Ishikawa (cell line): ENCODE results near the gene SYT7.

Experiments used
- CEBPB ChIP-seq: IDR thresholded peaks from 2 replicates; pipeline ENCODE4 v1.6.1; 2012
- CREB1 ChIP-seq: IDR thresholded peaks from 2 replicates; pipeline ENCODE4 v1.6.1; 2012; ENCODE audit warnings: low read depth
- EGR1 ChIP-seq: IDR thresholded peaks from 2 replicates; pipeline ENCODE4 v1.6.1; 2012
- EP300 ChIP-seq: IDR thresholded peaks from 2 replicates; pipeline ENCODE4 v1.6.1; 2012; ENCODE audit warnings: borderline replicate concordance
- FOXM1 ChIP-seq: IDR thresholded peaks from 2 replicates; pipeline ENCODE4 v1.6.1; 2012; ENCODE audit warnings: low read depth, borderline replicate concordance
- NFIC ChIP-seq: IDR thresholded peaks from 2 replicates; pipeline ENCODE4 v1.6.1; 2012
- RAD21 ChIP-seq: IDR thresholded peaks from 2 replicates; pipeline ENCODE4 v1.6.1; 2012; ENCODE audit warnings: low read depth
- REST ChIP-seq: IDR thresholded peaks from 2 replicates; pipeline ENCODE4 v1.6.1; 2012; ENCODE audit warnings: low read depth, mild to moderate bottlenecking
- TAF1 ChIP-seq: IDR thresholded peaks from 2 replicates; pipeline ENCODE4 v1.6.1; 2012; ENCODE audit warnings: low read depth, mild to moderate bottlenecking
- TCF12 ChIP-seq: IDR thresholded peaks from 2 replicates; pipeline ENCODE4 v1.6.1; 2012; ENCODE audit warnings: low read depth
- TEAD4 ChIP-seq: IDR thresholded peaks from 2 replicates; pipeline ENCODE4 v1.6.1; 2012
- YY1 ChIP-seq: IDR thresholded peaks from 2 replicates; pipeline ENCODE4 v1.6.1; 2012; ENCODE audit warnings: low read depth
- ZBTB7A ChIP-seq: IDR thresholded peaks from 2 replicates; pipeline ENCODE4 v1.6.1; 2012; ENCODE audit warnings: low read depth
- TF ChIP-seq, protein P1 (sequence below): IDR thresholded peaks from 2 replicates; pipeline ENCODE4 v1.6.1; 2012
- TF ChIP-seq, protein P2 (sequence below): IDR thresholded peaks from 2 replicates; pipeline ENCODE4 v1.6.1; 2012

SYT7 gene

DNA sequence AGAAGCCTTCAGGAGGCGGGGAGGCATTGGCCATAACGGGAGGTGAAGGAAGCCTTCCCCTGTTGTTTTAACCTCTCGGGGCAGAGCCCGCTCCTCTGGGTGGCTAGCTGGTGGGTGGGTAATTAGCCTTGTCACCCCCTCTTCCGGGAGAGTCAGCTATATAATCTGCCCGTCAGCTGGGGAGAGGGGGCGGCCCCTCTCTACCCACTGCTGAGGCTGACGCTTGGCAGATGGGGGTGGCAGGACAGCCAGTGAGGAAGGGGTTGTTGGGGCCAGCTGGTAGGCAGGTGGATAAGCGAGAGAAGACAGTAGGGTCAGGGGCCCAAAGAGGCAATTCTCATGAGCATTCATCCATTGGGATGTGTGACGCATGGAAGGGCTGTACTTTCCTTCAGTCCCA, 33.0 kb upstream of the SYT7 start:
- TF ChIP-seq ZBTB7A (no peak), CEBPB (no peak), FOXM1 (no peak), RAD21 (no peak), EGR1 (no peak), REST (no peak), TCF12 (no peak), NFIC (no peak), YY1 (no peak), CREB1 (no peak), EP300 (no peak)
- TF ChIP-seq, protein P1, sequence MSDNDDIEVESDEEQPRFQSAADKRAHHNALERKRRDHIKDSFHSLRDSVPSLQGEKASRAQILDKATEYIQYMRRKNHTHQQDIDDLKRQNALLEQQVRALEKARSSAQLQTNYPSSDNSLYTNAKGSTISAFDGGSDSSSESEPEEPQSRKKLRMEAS = no peak
- TF ChIP-seq, protein P2, sequence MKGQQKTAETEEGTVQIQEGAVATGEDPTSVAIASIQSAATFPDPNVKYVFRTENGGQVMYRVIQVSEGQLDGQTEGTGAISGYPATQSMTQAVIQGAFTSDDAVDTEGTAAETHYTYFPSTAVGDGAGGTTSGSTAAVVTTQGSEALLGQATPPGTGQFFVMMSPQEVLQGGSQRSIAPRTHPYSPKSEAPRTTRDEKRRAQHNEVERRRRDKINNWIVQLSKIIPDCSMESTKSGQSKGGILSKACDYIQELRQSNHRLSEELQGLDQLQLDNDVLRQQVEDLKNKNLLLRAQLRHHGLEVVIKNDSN = no peak

DNA sequence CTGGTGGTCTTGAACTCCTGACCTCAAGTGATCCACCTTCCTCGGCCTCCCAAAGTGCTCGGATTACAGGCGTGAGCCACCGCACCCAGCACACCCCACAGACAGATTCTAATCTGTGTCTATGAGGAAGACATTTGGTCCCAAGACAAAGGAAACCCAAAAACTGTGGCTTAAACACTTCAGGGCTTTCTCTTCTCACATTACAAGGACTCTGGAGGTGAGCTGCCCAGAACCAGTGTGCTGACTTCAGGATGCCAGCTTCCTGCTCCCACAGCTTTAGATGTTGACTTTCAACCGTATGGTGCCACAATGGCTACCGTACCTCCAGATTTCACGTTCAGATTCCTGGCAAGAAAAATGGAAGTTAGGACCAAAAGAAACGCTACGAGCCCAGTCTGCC, 32.2 kb upstream of the SYT7 start:
- TF ChIP-seq TCF12 (no peak), YY1 (no peak), TEAD4 (no peak), RAD21 (no peak), FOXM1 (no peak), TAF1 (no peak), ZBTB7A (no peak), EGR1 (no peak), EP300 (no peak), CEBPB (no peak)
- TF ChIP-seq, protein P2 = no peak

DNA sequence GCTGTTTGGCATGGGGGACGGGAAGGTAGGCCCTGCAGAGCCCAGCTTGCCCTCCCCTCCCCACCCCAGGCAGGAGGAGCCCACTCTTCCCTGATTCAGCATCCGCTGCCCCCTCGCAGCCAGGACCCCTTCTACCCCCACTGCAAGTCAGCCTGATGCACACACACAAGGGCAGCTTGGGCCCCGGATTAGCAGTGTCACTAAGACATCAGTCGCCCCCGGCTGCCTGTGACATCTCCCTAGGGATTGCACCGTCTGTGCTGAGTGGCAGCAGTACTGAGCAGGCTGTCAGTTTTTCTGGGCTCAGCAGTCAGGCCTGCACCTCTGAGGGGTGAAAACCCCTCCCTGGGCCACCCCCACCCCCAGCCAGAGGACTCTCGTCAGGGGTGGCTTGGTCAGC, 30.4 kb upstream of the SYT7 start:
- TF ChIP-seq CEBPB = no peak
- TF ChIP-seq EGR1 = no peak
- no peak for TF ChIP-seq YY1
- TF ChIP-seq EP300 = no peak
- TF ChIP-seq ZBTB7A = no peak
- TF ChIP-seq TAF1 = no peak
- no peak for TF ChIP-seq CREB1

DNA sequence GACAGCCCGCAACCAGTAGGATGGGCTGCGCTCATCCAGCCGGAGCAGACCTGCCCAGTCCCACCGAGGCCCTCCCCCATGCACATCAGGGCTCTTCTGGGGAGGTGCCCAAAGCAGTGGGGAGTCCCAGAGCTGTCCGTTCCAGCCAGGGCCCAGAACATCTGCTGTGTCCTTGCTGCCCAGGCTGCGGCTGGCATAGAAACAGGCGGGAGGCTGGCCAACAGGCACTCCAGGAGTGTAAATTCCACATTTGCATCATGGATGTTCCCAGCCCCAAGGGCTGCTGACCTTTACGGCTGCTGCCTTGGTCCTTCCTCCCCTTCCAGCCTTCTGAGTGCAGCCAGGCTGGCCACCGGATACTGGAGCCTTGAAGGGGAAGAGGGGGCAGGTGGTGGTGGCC, 30.0 kb upstream of the SYT7 start:
- no peak for TF ChIP-seq EP300

GRCh38 chr11:61609980-61610366, 29.1 kb upstream of the SYT7 start:
- TF ChIP-seq EGR1 (no peak), NFIC (no peak), ZBTB7A (no peak), CEBPB (no peak), TAF1 (no peak), RAD21 (peak; percentile 23; the same call in 1 of the 2 replicates), REST (no peak)

GRCh38 chr11:61609000-61609979, 28.4 kb upstream of the SYT7 start:
- TF ChIP-seq CEBPB (no peak), TEAD4 (no peak)

DNA sequence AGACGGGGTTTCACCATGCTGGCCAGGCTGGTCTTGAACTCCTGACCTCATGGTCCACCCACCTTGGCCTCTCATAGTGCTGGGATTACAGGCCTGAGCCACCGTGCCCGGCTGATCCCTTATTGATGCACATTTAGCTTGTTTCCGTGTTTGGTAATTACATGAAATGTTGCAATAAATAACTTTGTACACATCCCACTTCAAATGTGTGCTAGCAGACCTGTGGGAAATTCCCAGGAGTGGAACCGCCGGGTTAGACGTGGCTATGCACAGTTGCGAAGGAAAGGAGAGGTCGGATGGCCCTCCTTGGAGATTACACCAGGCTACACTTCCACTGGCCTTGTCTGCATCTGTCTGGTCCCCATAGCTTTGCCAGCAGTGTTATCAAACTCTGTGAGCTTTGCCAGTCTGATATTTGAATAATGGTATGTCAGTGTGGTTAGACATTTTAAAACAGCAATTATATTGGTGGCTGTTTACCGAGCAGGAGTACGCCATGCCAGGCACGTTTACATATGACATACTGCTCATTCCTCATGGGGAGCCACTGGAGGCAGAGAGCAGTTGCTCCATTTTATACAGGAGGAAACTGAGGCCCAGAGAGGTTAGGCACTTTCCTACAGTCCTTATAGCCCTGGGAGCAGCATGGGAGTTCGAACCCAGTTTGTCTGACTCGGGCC, 27.2 kb upstream of the SYT7 start:
- TF ChIP-seq YY1 = no peak
- TF ChIP-seq CREB1 = no peak
- no peak for TF ChIP-seq ZBTB7A
- no peak for TF ChIP-seq TAF1
- no peak for TF ChIP-seq EP300
- no peak for TF ChIP-seq TCF12
- TF ChIP-seq REST = no peak
- no peak for TF ChIP-seq TEAD4
- no peak for TF ChIP-seq RAD21
- TF ChIP-seq, protein P2 = no peak
- TF ChIP-seq NFIC = no peak
- TF ChIP-seq FOXM1 = no peak
- TF ChIP-seq EGR1 = no peak
- TF ChIP-seq, protein P1 = no peak
- TF ChIP-seq CEBPB = no peak
